ENCODE results near the gene ADCY7.

Gene ADCY7

DNA sequence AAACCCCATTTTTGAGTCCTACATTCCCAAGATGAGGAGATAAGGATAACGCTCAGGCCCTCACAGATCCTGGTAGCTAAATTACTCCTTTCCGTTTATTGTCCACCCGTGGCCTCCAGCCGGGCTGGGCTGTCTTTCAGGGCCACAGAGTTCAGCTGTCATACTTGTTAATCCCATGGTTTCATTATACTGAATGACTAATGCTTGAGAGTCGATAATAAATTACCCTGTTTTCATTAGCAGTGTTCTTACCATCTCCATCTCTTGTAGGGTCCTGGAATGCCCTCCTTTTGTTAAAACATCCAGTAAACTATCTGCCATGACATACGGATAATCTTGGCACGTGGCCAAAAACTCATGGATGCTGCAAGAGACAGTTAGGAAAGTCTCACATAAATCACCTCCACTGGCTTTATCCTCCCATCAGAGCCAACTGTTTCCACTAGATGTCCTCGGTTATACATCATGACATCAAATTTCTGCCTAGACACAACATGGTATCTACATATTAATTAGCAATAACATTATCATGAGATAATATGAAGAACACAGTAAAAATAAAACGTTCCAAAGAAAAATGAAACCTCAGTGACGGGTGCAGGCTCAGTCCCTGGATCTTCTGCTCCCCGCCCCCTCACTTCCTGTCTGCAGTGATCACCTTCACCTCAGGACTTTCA lies 57.1 kb downstream of the ADCY7 start:
- H3K27me3 ChIP-seq (ENCODE audit: insufficient read depth, poor library complexity, severe bottlenecking), result no peaks in the 10 kb centered on the region
- H3K27ac ChIP-seq (replicated peaks), result no peak overlapping the region
- no peak for TF ChIP-seq POLR2AphosphoS5 (IDR thresholded peaks at IDR 0.05; ENCODE audit: low read depth)
- TF ChIP-seq, protein P1, sequence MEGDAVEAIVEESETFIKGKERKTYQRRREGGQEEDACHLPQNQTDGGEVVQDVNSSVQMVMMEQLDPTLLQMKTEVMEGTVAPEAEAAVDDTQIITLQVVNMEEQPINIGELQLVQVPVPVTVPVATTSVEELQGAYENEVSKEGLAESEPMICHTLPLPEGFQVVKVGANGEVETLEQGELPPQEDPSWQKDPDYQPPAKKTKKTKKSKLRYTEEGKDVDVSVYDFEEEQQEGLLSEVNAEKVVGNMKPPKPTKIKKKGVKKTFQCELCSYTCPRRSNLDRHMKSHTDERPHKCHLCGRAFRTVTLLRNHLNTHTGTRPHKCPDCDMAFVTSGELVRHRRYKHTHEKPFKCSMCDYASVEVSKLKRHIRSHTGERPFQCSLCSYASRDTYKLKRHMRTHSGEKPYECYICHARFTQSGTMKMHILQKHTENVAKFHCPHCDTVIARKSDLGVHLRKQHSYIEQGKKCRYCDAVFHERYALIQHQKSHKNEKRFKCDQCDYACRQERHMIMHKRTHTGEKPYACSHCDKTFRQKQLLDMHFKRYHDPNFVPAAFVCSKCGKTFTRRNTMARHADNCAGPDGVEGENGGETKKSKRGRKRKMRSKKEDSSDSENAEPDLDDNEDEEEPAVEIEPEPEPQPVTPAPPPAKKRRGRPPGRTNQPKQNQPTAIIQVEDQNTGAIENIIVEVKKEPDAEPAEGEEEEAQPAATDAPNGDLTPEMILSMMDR (IDR thresholded peaks at IDR 0.05; ENCODE audit: insufficient read depth, low read length), result peak; percentile 2
- H3K4me3 ChIP-seq (replicated peaks; ENCODE audit: insufficient read depth, low read length), result no peak overlapping the region
- peak in 1 of 2 experiments; percentile 17 for DNase-seq (ENCODE audit: low read depth in 1 of 2, low spot score in 1 of 2)

DNA sequence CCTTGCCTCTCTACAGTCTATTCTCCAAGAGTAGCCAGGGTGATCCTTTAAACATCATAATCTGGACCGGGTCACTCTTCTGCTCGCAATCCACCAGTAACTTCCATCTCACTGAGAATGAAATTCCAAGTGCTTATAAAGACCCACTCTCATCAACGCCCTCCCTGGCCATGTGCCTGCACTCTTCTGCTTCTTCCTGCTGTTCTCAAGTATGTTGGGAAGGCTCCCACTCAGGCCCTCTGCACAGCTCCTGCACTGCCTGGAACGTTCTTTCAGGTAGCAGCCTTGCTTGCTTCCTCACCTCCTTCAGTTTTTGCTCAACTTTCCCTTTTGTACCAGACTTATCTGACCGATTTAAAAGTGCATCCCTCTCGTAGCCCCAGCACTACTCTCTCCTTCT lies 58.0 kb downstream of the ADCY7 start:
- H3K4me3 ChIP-seq (replicated peaks; ENCODE audit: insufficient read depth, low read length), result no peak overlapping the region
- no peak for DNase-seq (ENCODE audit: low read depth in 1 of 2, low spot score in 1 of 2)
- H3K27ac ChIP-seq (replicated peaks), result no peak overlapping the region
- TF ChIP-seq, protein P1 (IDR thresholded peaks at IDR 0.05; ENCODE audit: insufficient read depth, low read length), result no peak
- no peaks in the 10 kb centered on the region for H3K27me3 ChIP-seq (ENCODE audit: insufficient read depth, poor library complexity, severe bottlenecking)

DNA sequence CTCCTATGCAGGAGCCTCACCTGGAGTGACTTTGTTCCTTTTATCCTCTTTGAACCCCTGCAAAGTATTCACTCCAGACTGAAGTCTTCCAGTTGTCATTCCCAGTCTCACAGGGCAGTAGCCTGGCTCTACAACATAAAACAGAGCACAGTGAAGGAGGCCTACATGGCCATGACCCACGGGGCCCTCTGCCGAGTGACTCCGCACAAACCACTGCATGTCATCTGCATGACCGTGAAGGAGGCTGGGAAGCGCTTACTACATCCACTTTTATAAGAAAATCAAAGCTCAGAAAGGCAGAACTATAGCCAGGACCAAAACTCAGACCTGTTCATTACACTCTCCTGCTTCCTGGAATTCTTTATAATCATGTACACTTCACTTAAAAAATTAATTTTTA lies 59.9 kb downstream of the ADCY7 start:
- no peak overlapping the region for H3K4me3 ChIP-seq (replicated peaks; ENCODE audit: insufficient read depth, low read length)
- H3K27ac ChIP-seq (replicated peaks), result no peak overlapping the region
- no peak for DNase-seq (ENCODE audit: low read depth in 1 of 2, low spot score in 1 of 2)
- H3K27me3 ChIP-seq (ENCODE audit: insufficient read depth, poor library complexity, severe bottlenecking), result no peaks in the 10 kb centered on the region
- TF ChIP-seq GABPA (IDR thresholded peaks at IDR 0.05; ENCODE audit: low read depth), result no peak
- no peak for TF ChIP-seq POLR2AphosphoS5 (IDR thresholded peaks at IDR 0.05; ENCODE audit: low read depth)
- TF ChIP-seq, protein P2, sequence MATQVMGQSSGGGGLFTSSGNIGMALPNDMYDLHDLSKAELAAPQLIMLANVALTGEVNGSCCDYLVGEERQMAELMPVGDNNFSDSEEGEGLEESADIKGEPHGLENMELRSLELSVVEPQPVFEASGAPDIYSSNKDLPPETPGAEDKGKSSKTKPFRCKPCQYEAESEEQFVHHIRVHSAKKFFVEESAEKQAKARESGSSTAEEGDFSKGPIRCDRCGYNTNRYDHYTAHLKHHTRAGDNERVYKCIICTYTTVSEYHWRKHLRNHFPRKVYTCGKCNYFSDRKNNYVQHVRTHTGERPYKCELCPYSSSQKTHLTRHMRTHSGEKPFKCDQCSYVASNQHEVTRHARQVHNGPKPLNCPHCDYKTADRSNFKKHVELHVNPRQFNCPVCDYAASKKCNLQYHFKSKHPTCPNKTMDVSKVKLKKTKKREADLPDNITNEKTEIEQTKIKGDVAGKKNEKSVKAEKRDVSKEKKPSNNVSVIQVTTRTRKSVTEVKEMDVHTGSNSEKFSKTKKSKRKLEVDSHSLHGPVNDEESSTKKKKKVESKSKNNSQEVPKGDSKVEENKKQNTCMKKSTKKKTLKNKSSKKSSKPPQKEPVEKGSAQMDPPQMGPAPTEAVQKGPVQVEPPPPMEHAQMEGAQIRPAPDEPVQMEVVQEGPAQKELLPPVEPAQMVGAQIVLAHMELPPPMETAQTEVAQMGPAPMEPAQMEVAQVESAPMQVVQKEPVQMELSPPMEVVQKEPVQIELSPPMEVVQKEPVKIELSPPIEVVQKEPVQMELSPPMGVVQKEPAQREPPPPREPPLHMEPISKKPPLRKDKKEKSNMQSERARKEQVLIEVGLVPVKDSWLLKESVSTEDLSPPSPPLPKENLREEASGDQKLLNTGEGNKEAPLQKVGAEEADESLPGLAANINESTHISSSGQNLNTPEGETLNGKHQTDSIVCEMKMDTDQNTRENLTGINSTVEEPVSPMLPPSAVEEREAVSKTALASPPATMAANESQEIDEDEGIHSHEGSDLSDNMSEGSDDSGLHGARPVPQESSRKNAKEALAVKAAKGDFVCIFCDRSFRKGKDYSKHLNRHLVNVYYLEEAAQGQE (IDR thresholded peaks at IDR 0.05; ENCODE audit: insufficient replicate concordance, low read depth), result no peak
- no peak for TF ChIP-seq SPI1 (IDR thresholded peaks at IDR 0.05; ENCODE audit: borderline replicate concordance, low read depth)
- TF ChIP-seq, protein P1 (IDR thresholded peaks at IDR 0.05; ENCODE audit: insufficient read depth, low read length), result no peak

DNA sequence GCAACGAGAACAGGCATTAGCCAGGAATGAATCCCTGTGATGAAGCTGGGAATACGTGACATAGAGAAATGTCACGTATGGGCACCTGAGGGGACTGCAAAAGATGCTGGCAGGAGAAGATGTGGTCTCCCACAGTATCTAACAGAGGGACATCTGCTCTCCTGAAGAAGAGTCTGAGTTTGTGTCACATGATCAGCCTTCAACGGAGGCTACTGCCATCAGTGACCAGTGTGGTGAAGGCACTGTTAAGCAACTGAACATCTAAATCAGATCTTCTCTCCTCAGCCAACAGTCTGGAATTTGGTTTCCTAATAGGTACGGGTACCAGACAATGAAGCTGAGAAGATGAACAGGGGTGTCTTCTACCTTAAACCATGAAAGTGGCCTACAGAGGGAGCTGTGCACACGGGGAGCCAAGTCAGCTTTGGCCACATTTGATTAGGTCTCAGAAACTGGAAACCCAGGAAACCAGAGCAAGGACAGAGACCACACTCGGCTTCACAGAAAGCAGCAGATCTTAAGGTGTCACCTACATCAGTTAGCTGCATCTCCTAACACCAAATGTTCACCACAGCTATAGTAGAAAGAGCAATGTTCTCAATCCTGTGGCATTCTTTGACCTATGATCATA lies 60.6 kb downstream of the ADCY7 start:
- DNase-seq (ENCODE audit: low read depth in 1 of 2, low spot score in 1 of 2), result peak in 1 of 2 experiments; percentile 35
- Histone ChIP-seq H3K27ac (replicated peaks) (no peak overlapping the region), H3K4me3 (replicated peaks; ENCODE audit: insufficient read depth, low read length) (no peak overlapping the region), H3K27me3 (ENCODE audit: insufficient read depth, poor library complexity, severe bottlenecking) (no peaks in the 10 kb centered on the region)
- TF ChIP-seq SPI1 (IDR thresholded peaks at IDR 0.05; ENCODE audit: borderline replicate concordance, low read depth), result no peak
- TF ChIP-seq POLR2AphosphoS5 (IDR thresholded peaks at IDR 0.05; ENCODE audit: low read depth), result no peak
- TF ChIP-seq, protein P1 (IDR thresholded peaks at IDR 0.05; ENCODE audit: insufficient read depth, low read length), result peak; percentile 8
- TF ChIP-seq GABPA (IDR thresholded peaks at IDR 0.05; ENCODE audit: low read depth), result no peak
- TF ChIP-seq, protein P2 (IDR thresholded peaks at IDR 0.05; ENCODE audit: insufficient replicate concordance, low read depth), result no peak
